ENCODE data around the gene EPSTI1.
"Not testable (repeated sequence)": the region's sequence is repeated elsewhere in the genome, so short reads cannot be mapped to it uniquely, and the experiment has no call there.

Gene EPSTI1

GRCh38 chr13:42891591-42891990 lies 100.5 kb downstream of the EPSTI1 start:
- DNase-seq, result no peak

DNA sequence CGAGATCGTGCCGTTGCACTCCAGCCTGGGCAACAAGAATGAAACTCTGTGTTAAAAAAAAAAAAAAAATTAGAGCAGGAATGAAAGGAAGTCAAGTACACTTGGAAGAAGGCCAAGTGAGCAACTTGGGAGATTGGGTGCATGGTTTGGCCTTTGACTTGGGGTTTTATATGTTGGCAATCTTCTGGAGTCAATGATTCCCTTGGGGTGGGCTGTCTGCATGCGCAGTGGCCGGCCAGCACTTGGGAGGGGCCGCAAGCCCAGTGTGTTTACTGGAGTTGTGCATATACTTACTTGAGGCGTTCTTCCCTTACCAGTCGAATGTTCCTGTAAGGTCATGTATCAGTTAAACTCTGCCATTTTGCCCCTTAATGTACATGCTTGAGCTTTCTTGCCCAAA lies 106.7 kb downstream of the EPSTI1 start:
- no peak for DNase-seq

- no peak for DNase-seq
Measured at GRCh38 chr13:42883771-42884467, 108.1 kb downstream of the EPSTI1 start.

GRCh38 chr13:42883142-42883541 lies 108.9 kb downstream of the EPSTI1 start:
- no peak for DNase-seq

- DNase-seq, result no peak
Measured at GRCh38 chr13:42880056-42880605, 111.9 kb downstream of the EPSTI1 start.

GRCh38 chr13:42878721-42879120 lies 113.3 kb downstream of the EPSTI1 start:
- no peak for DNase-seq

DNA sequence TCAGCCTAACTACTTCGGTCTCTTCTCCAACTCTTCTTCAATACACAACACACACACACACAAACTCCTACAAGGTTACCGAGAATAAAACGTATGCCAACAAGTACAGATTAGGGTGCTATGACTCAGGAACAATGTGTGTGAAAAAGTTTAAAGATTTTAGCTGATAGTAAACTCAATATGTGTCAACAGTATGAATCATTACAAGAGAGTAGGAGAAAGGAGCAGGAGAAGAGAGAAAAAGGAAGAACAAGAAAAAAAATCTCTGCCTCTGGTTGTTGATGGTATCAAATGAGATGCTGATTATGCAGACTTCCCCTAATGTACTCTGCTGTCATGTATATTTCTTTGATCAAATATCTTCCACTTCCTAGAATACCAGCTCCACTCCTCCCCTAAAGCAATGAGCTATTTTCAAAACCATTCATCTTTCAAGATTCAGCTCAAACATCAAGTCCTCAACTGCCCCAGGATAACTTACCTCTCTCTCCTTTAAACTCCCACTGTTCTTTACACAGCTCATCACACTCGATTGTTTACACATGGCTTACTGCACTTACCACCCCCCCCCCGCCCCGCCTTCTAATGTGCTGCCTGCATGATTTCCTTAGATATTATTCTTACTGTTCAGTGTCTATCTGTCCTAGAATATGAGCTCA lies 115.0 kb downstream of the EPSTI1 start:
- no peak for DNase-seq

DNA sequence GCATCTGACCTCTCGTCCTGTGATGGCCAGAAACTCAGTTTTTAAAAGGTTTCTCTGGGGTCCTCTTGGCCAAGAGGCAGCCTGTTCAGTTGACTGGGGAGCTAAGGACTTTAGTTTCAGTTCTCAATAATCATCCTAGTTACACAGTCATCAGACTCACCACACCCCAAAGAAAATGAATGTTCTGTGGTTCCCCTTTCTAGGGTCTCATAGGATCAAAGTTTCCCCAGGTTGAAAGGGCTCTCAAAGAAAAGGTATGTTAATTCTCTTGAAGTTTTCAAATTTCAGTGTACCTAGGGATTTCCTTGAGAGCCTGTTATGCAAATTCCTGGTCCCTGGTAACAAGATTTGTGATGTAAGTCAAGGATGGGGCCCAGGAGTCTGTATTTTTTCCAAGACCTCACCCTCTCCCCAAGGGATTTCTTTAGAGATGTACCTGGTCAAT lies 115.7 kb downstream of the EPSTI1 start:
- no peak for DNase-seq

DNA sequence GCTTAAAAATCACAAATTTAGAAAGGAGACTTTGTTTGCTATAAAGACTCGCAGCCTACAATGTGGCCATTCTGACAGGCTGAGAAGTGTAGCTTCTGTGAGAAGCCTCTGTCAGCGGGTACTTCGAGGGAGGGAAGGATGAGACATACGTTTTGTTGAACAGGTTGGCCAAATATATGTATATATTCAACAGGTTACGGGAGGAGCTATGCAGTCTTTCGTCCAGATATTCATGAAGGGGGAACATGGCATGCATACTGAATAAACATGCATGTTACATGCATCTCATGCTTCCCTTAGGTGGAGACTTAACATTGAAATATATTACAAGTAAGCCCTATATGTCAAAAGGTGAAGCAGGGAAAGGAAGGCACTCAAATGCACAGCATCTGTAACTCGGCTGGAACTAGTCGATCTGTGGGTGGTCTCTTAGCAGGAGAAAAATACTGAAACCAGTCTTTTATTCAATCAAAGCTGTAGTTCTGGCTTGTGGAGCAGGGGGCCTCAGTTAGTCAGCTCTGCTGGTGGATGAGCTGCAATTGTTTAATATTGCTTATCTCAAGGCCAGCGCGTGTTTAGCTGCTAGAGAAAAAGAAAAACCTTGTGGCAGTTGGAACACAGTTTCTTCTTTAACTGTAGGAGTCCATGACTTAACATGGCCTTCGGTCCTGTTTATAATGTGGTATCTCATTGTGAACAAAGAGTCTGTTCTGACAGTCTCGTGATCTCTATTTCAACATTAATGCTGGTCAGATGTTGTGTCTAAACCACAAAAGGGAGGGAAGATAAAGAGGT lies 116.4 kb downstream of the EPSTI1 start:
- DNase-seq, result no peak

GRCh38 chr13:42874221-42874620 lies 117.8 kb downstream of the EPSTI1 start:
- no peak for DNase-seq

GRCh38 chr13:42873081-42873480 lies 119.0 kb downstream of the EPSTI1 start:
- no peak for DNase-seq

- DNase-seq, result no peak
Measured at GRCh38 chr13:42867232-42867631, 124.8 kb downstream of the EPSTI1 start.

DNA sequence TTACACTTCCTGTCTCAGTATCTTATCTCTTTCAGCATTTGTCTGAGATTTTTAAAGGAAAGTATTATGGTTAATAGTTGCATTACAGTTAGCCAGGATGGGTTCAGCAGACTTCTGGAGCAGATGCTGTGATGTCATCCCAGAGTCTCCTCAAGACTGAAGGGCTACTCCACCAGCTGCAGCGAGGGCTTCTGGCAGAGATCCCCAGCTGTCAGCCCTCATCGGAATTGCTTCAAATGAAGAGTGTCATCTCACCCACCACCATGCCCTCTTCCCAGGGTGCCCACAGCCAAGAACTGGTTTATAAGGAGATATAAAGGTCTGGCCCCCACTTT lies 126.3 kb downstream of the EPSTI1 start:
- no peak for DNase-seq

DNA sequence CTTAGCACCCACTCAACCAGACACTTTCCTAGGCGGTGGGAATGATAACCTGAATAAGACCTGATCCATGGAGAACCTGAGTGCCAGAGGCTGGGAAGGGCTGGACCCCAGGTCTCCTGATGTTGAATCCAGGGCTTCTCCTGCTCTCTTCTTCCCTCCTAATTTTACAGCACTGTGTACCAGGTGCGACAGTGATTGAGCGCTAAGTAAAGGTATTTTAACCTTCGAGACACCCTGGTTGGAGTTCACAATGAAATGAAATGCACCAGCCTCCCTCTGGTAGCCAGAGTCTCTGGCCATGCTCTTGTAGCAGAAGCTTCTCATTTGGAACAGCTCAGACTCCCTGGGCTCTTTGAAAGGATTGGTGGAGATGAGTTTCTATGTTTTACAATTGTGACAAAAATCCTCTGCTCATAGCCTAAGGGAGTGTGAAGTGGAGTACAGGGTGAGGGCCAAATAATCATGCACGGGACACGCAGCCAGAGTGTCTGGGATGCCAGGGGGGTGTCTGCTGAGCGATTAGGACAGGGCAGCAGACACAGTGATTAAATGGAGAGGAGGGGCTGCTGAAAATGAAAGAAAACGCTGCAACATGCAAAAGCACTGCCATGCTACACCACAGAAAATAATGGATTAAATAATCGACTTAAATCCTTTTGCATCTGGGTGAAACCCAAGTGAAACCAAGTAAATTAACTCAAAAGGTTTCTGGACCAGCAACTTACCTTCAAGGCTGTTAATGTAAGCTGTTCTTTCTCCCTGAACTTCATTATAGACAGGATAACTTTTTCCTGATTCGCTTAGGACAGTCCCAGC lies 126.9 kb downstream of the EPSTI1 start:
- DNase-seq, result no peak

DNA sequence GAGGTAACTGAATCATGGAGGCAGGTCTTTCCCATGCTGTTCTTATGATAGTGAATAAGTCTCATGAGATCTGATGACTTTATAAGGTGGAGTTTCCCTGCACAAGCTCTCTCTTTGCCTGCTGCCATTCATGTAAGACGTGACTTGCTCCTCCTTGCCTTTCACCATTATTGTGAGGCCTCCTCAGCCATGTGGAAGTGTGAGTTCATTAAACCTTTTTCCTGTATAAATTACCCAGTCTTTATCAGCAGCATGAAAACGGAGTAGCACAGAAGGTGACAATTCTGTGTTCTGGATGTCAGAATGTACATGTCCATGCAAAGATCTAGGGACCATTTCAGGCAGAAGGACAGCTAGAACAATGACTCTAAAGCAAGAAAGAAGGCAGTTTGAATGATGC lies 129.7 kb downstream of the EPSTI1 start:
- DNase-seq, result not testable (repeated sequence)

GRCh38 chr13:42860485-42860884 lies 131.6 kb downstream of the EPSTI1 start:
- no peak for DNase-seq

DNA sequence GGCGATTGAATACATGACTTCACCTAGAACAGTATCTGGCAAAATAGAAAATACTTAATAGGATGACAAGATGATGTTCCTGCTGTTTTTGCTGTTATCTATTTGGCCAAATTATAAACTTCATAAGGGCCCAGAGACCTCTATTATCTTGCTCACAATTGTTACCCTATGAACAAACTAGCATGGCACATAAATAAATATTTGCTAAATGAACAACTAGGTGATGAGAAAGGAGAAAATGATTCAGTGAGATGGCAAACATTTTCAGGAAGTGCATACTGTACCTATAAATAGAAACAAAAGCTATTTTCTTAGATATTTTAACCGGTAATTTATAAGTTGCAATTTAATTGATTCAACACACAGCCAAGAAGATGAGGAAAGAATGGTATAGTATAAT lies 132.3 kb downstream of the EPSTI1 start:
- DNase-seq, result no peak

DNA sequence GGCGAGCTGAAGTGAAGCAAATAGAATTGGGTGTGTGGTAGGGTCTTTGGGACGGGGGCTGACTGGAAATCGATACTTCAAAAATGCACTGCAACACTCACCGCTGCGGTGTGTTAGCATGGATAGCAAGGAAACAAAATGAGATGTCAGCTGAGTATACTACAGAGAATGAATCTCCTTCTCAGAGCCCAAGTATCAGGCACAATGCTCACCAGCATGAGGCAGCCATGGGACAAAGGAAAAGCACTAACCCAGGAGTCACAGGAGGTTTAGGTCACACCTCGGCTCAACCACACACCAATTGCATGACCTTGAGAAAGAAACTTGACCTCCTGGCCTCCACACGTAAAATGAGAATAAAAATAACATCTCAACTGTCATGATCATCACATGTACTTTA lies 136.6 kb downstream of the EPSTI1 start:
- DNase-seq, result no peak

GRCh38 chr13:42852136-42852535 lies 139.9 kb downstream of the EPSTI1 start:
- DNase-seq, result no peak

DNA sequence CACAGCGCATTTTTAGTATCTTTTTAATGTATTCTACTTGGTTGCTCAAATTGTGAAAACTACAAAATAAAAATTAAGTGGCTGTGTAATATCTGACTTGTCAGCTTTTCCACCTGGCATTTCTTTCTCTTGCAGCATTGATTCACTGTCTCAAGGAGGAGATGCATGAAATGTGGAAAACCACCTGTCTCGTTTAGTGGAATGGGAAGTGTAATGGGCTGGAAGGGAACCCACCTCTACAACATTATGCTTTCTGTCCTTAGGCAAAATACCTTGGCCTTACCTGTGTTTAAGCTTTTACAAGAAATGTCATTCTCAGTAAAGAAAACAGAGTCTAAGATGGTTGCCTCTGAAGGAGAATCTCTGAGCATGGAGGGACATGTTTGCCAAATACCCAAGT lies 142.8 kb downstream of the EPSTI1 start:
- no peak for DNase-seq

DNA sequence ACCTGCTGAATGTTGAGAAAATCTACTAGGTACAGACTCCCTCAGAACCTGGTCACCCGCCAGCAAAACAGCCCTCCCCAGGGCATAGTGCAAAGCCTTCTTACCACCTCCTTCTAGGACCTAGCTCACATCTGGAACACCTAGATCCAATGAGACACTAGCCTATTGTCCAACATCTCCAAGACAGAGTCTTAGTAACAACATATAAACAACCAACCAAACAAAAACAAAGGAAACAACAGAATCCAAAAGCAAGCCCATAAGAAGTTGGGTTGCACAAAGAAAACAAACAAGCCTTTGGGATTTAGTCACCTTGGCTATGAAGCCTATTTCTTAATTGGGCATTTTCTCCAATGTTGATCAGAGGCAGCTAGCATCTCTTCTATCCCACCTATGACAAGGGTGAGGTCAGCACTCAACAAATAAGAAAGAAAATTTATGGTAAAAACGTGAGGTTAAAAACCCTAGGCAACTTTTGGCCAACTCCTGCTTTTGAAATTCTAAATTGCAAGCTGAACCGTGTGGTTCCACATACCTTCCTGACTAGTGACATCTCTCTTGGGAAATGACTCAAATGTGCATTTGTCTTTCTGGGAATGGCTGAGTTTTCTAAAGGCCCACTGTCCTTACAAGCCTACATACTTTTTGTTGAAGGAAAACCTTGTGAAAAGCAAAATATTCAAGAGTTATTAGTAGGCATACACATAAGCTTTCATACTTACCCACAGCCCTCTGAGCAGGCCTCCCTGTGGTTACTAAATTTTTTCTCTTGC lies 144.0 kb downstream of the EPSTI1 start:
- no peak for DNase-seq

Data from stimulated activated CD4-positive, alpha-beta T cell treated with anti-CD3 and anti-CD28 coated beads, Interleukin-12 subunit alpha, Interleukin-12 subunit beta, amount 100 ng/mL, for 4 hours (primary cell).